Measurements from ENCODE around the gene CCDC83. TPM values are rescaled to one million over a fixed set of nuclear protein-coding genes. Genes with fewer than 3 reads are reported as not detected.

The CCDC83 gene
- total RNA-seq, 1 donor, result not detected

GRCh38 chr11:85875505-85875904 is 20.3 kb downstream of the CCDC83 start:
- H3K4me3 ChIP-seq (ENCODE audit: low read depth, low read length), result no peak overlapping the region
- peak; percentile 31 for DNase-seq (ENCODE audit: low read depth)
- TF ChIP-seq CTCF (IDR thresholded peaks at IDR 0.05; ENCODE audit: insufficient read depth, low read depth, low read length), result no peak

- DNase-seq (ENCODE audit: low read depth), result no peak
- H3K4me3 ChIP-seq (ENCODE audit: low read depth, low read length), result no peak overlapping the region
- no peak for TF ChIP-seq CTCF (IDR thresholded peaks at IDR 0.05; ENCODE audit: insufficient read depth, low read depth, low read length)
Measured at GRCh38 chr11:85884581-85885021, 29.4 kb downstream of the CCDC83 start.

- no peak overlapping the region for H3K4me3 ChIP-seq (ENCODE audit: low read depth, low read length)
- peak; percentile 79 for DNase-seq (ENCODE audit: low read depth)
Measured at GRCh38 chr11:85886089-85887056, 31.2 kb downstream of the CCDC83 start.

GRCh38 chr11:85889108-85889507 is 33.9 kb downstream of the CCDC83 start:
- no peak overlapping the region for H3K4me3 ChIP-seq (ENCODE audit: low read depth, low read length)
- no peak for TF ChIP-seq CTCF (IDR thresholded peaks at IDR 0.05; ENCODE audit: insufficient read depth, low read depth, low read length)
- no peak for DNase-seq (ENCODE audit: low read depth)

More at GRCh38 chr11:85886089-85887056, 31.2 kb downstream of the CCDC83 start:
- no peak for TF ChIP-seq CTCF (IDR thresholded peaks at IDR 0.05; ENCODE audit: insufficient read depth, low read depth, low read length)

- DNase-seq (ENCODE audit: low read depth), result peak; percentile 71
Measured at GRCh38 chr11:85889676-85890579, 34.7 kb downstream of the CCDC83 start.

More at GRCh38 chr11:85889676-85890579, 34.7 kb downstream of the CCDC83 start:
- TF ChIP-seq CTCF (IDR thresholded peaks at IDR 0.05; ENCODE audit: insufficient read depth, low read depth, low read length), result no peak
- no peak overlapping the region for H3K4me3 ChIP-seq (ENCODE audit: low read depth, low read length)
